ENCODE results near the gene JUN. TPM values are rescaled to one million over a fixed set of nuclear protein-coding genes. Genes with fewer than 3 reads are reported as not detected.

The JUN gene
- total RNA-seq, 1 experiment from 2014 or later: 74.7 TPM

DNA sequence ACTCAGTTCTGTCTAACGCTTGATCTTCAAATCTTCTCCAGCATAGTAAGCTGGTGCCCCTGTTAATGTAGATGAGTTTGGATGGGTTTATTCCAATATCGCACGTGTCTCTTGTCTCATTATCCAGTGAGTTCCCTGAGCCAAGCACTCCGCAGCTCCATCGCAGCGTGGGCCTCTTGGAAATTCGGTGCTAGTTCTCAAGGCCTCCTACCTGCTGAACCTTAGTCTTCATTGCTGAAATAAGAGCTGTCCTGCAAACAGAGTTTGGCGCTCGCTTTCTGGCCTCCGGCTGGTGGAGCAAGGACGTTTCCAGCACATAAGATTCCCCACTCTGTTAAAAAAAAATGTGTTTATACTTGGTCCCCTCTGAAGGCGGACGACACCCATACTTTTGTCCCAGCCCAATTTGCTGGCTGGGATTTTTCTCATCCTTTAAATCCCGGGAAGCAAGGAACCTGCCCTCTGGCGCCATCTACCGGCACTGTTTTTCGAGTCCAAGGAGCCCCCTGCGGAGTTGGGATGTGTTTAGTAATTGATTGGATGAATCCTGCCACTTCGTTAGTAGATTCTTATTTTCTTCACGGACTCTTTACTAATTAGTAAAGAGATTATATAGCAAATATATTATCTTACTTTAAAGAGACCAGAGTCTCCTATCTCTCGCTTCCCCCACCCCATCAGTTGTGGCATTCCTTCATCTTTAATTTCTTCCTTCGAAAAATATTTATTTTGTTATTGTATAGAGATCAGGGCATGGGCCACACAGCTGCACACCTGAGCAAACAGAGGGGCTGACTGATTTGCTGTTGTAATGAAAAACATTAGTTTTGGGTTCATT is 14.7 kb downstream of the JUN start:
- Histone ChIP-seq H3K79me2 (ENCODE audit: low read depth) (no peaks in the 10 kb centered on the region), H3K27me3 (ENCODE audit: insufficient read depth, low read depth) (no peaks in the 10 kb centered on the region), H4K20me1 (ENCODE audit: insufficient read depth) (no peaks in the 10 kb centered on the region), H3K9me2 (ENCODE audit: insufficient read depth) (no peaks in the 10 kb centered on the region), H3K36me3 (ENCODE audit: low read depth) (no peaks in the 10 kb centered on the region), H3K9me3 (ENCODE audit: insufficient read depth, low read depth) (0 out of 2 replicates have a peak, but pooled peaks cover 9% of the 10 kb centered on the region), H2AFZ (no peak overlapping the region), H3K4me2 (no peak overlapping the region), H3K27ac (no peak overlapping the region), H3F3A (ENCODE audit: insufficient read depth, low read depth) (no peaks in the 10 kb centered on the region), H3K4me1 (replicated peaks; ENCODE audit: insufficient read depth) (peaks cover 24% of the 10 kb centered on the region), H3K4me3 (no peak overlapping the region)
- intact Hi-C loops (cut with micrococcal nuclease; ENCODE audit: unreplicated experiment): loop anchor here (1.0 to 10.0 kb wide), 2 partner anchors 29 to 1934 kb away; no protein-coding TSS in a partner anchor
- POLR2A ChIA-PET (ENCODE audit: unreplicated experiment): no interaction called here
- TF ChIP-seq EZH2 (IDR thresholded peaks at IDR 0.05; ENCODE audit: low read depth): no peak
- TF ChIP-seq, protein P1, sequence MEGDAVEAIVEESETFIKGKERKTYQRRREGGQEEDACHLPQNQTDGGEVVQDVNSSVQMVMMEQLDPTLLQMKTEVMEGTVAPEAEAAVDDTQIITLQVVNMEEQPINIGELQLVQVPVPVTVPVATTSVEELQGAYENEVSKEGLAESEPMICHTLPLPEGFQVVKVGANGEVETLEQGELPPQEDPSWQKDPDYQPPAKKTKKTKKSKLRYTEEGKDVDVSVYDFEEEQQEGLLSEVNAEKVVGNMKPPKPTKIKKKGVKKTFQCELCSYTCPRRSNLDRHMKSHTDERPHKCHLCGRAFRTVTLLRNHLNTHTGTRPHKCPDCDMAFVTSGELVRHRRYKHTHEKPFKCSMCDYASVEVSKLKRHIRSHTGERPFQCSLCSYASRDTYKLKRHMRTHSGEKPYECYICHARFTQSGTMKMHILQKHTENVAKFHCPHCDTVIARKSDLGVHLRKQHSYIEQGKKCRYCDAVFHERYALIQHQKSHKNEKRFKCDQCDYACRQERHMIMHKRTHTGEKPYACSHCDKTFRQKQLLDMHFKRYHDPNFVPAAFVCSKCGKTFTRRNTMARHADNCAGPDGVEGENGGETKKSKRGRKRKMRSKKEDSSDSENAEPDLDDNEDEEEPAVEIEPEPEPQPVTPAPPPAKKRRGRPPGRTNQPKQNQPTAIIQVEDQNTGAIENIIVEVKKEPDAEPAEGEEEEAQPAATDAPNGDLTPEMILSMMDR (conservative IDR thresholded peaks at IDR 0.05): peak; percentile 87
- CTCF ChIA-PET: no interaction called here
- BruUV-seq (replicated peaks): no TSS peak
- DNase-seq: peak in 1 of 2 experiments; percentile 68

DNA sequence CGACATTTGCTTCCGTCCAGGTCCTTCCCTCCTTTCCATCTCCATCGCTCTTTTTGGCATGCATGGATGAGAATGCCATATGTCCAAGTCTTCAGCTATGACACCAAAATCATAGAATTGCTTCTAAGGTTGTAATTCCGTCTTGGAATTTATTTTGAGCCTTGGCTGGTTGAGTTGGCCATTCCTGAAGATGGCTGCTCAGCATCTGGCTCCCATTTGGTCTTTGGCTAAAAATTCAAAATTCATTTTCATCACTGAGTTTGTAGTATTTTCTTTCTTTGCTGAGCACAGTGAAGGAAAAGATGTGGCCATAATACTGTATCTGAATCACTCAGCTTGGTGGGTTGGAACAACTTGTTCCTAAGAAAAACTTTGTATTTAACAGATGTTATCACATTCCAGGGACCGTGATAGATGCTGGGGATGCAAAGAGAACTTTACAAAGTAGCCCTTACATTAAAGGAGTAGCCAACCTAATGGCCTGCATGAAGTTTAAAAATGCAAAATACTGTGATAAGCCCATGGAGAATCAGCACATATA is 15.6 kb downstream of the JUN start:
- no peaks in the 10 kb centered on the region for H4K20me1 ChIP-seq (ENCODE audit: insufficient read depth)
- no peak overlapping the region for H2AFZ ChIP-seq
- POLR2A ChIA-PET (ENCODE audit: unreplicated experiment): interaction anchor here (0.6 kb wide), 1 partner anchor 14 kb away, joined by 3 read pairs; no protein-coding TSS in a partner anchor
- no peaks in the 10 kb centered on the region for H3K27me3 ChIP-seq (ENCODE audit: insufficient read depth, low read depth)
- no peaks in the 10 kb centered on the region for H3K9me2 ChIP-seq (ENCODE audit: insufficient read depth)
- H3K4me3 ChIP-seq: no peak overlapping the region
- peaks cover 24% of the 10 kb centered on the region for H3K4me1 ChIP-seq (replicated peaks; ENCODE audit: insufficient read depth)
- H3K36me3 ChIP-seq (ENCODE audit: low read depth): no peaks in the 10 kb centered on the region
- no peak for DNase-seq
- TF ChIP-seq EZH2 (IDR thresholded peaks at IDR 0.05; ENCODE audit: low read depth): no peak
- TF ChIP-seq, protein P1 (conservative IDR thresholded peaks at IDR 0.05): no peak
- 0 out of 2 replicates have a peak, but pooled peaks cover 9% of the 10 kb centered on the region for H3K9me3 ChIP-seq (ENCODE audit: insufficient read depth, low read depth)
- no peak overlapping the region for H3K27ac ChIP-seq
- H3K79me2 ChIP-seq (ENCODE audit: low read depth): no peaks in the 10 kb centered on the region
- CTCF ChIA-PET: no interaction called here
- no peaks in the 10 kb centered on the region; the same call in 1 of the 2 replicates for H3F3A ChIP-seq (ENCODE audit: insufficient read depth, low read depth)
- H3K4me2 ChIP-seq: no peak overlapping the region
- no TSS peak for BruUV-seq (replicated peaks)
- intact Hi-C loops (cut with micrococcal nuclease; ENCODE audit: unreplicated experiment): loop anchor here (10.0 kb wide), 1 partner anchor 1933 kb away; no protein-coding TSS in a partner anchor

DNA sequence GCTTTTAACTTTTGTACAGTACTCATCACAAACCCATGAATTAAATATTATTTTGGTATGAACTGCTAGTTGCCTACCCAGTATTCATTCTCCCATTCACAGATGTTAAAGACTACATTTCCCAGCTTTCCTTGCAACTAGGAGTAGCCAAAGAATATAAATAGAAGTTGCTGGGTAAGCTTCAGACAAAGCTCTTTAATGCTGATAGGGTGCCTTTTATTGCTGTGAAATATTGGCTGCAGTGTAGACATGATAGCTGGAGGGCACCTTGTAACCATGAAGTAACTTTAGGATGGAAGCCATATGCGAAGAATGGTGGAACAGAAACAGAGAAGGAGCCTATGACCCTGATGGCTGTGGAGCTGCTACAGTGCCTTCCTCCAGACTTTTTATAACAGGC is 16.7 kb downstream of the JUN start:
- intact Hi-C loops (cut with micrococcal nuclease; ENCODE audit: unreplicated experiment): loop anchor here (10.0 kb wide), 1 partner anchor 1932 kb away; no protein-coding TSS in a partner anchor
- no peaks in the 10 kb centered on the region for H4K20me1 ChIP-seq (ENCODE audit: insufficient read depth)

More for the DNA sequence above, 16.7 kb downstream of the JUN start:
- ChIA-PET CTCF (interaction anchor here (0.6 kb wide), 1 partner anchor 932 kb away, joined by 3 read pairs; no protein-coding TSS in a partner anchor), POLR2A (ENCODE audit: unreplicated experiment) (interaction anchor here (0.7 kb wide), 1 partner anchor 17 kb away, joined by 6 read pairs; no protein-coding TSS in a partner anchor)
- H2AFZ ChIP-seq: no peak overlapping the region
- no peaks in the 10 kb centered on the region for H3K36me3 ChIP-seq (ENCODE audit: low read depth)
- 0 out of 2 replicates have a peak, but pooled peaks cover 9% of the 10 kb centered on the region for H3K9me3 ChIP-seq (ENCODE audit: insufficient read depth, low read depth)
- H3K4me3 ChIP-seq: no peak overlapping the region
- H3K79me2 ChIP-seq (ENCODE audit: low read depth): no peaks in the 10 kb centered on the region
- no peaks in the 10 kb centered on the region for H3K9me2 ChIP-seq (ENCODE audit: insufficient read depth)
- H3K4me1 ChIP-seq (replicated peaks; ENCODE audit: insufficient read depth): peaks cover 22% of the 10 kb centered on the region
- H3K27ac ChIP-seq: no peak overlapping the region
- H3F3A ChIP-seq (ENCODE audit: insufficient read depth, low read depth): no peaks in the 10 kb centered on the region; the same call in 1 of the 2 replicates
- no TSS peak for BruUV-seq (replicated peaks)
- TF ChIP-seq, protein P1 (conservative IDR thresholded peaks at IDR 0.05): no peak
- TF ChIP-seq EZH2 (IDR thresholded peaks at IDR 0.05; ENCODE audit: low read depth): no peak
- H3K27me3 ChIP-seq (ENCODE audit: insufficient read depth, low read depth): no peaks in the 10 kb centered on the region
- no peak for DNase-seq
- no peak overlapping the region for H3K4me2 ChIP-seq

Measured in PC-9 (cell line).